RWPE1 (cell line): Measurements from ENCODE around the gene FHOD3.
A peak's percentile ranks its signal among the peaks of the same experiment; 100 is the strongest.

Source experiments
- CTCF ChIA-PET: fragments of 350-600 bp; sonication (Branson Sonifier 250); formaldehyde crosslinking; extraction: SDS; loops from one replicate; lab custom pipeline; 2021; lab: Yijun Ruan, JAX
- POLR2A ChIA-PET: fragments of 400-600 bp; formaldehyde crosslinking; extraction: SDS; loops from one replicate; lab custom pipeline; 2020; ENCODE audit warnings: antibody characterized with exemption; ENCODE audit not compliant: low non-redundant PET; lab: Yijun Ruan, JAX
- DNase-seq: peaks from one replicate; pipeline ENCODE4 v3.0.0; 2012; ENCODE audit warnings: low spot score
- H3K27ac ChIP-seq: fragments of 450-650 bp; 2 replicates; pipeline ENCODE4 v1.5.1; 2017
- TF ChIP-seq, protein P1 (sequence below): fragments of 450-650 bp; conservative IDR thresholded peaks from 2 replicates; pipeline ENCODE4 v1.5.1; 2017; ENCODE audit warnings: low read depth, mild to moderate bottlenecking

FHOD3 gene

DNA sequence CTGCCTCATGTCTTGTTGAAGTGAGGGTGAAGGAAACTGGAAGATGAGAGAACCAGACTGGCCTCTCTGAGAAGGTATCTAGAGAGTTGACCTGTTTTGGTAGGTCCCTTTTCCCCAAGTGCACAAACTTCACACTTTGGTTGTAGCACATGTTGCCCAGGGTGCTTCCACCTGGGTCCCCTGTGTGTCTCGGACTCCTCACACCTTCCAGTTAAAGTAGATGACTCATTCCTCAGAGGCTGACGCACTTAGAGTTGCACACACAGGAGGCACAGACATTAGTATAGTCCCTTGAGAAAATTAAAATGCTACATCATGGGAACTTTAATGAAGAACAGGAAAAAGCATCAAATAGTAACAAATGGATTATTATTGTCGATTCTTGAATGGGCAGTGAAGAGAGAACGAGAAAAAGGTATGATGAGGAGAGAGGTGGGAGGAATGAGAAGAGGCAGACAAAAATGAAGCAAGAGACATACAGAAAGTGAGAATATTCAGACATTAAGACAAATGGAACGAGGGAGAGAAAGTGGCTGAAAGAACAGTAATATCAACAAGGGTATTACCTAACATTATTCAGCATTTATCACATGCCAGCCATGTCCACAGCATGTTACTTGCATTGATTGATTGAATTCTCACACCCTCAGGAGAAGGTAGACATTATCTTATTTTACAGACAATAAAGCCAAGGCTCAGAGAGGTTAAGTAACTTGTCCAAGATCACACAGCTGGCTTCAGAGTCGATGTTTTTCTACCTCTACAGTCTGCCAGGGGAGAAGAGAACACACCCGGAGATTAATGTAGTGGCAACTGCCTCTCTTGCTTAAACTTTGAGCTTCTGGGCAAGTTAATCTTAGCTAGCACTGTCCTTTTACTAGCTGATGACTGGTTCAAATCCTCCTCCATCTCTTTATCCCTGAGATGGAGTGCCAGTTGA, 68.6 kb downstream of the FHOD3 start:
- ChIA-PET POLR2A (no interaction called here), CTCF (no interaction called here)
- no peak overlapping the region for H3K27ac ChIP-seq
- DNase-seq, result no peak
- TF ChIP-seq, protein P1, sequence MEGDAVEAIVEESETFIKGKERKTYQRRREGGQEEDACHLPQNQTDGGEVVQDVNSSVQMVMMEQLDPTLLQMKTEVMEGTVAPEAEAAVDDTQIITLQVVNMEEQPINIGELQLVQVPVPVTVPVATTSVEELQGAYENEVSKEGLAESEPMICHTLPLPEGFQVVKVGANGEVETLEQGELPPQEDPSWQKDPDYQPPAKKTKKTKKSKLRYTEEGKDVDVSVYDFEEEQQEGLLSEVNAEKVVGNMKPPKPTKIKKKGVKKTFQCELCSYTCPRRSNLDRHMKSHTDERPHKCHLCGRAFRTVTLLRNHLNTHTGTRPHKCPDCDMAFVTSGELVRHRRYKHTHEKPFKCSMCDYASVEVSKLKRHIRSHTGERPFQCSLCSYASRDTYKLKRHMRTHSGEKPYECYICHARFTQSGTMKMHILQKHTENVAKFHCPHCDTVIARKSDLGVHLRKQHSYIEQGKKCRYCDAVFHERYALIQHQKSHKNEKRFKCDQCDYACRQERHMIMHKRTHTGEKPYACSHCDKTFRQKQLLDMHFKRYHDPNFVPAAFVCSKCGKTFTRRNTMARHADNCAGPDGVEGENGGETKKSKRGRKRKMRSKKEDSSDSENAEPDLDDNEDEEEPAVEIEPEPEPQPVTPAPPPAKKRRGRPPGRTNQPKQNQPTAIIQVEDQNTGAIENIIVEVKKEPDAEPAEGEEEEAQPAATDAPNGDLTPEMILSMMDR, result no peak

DNA sequence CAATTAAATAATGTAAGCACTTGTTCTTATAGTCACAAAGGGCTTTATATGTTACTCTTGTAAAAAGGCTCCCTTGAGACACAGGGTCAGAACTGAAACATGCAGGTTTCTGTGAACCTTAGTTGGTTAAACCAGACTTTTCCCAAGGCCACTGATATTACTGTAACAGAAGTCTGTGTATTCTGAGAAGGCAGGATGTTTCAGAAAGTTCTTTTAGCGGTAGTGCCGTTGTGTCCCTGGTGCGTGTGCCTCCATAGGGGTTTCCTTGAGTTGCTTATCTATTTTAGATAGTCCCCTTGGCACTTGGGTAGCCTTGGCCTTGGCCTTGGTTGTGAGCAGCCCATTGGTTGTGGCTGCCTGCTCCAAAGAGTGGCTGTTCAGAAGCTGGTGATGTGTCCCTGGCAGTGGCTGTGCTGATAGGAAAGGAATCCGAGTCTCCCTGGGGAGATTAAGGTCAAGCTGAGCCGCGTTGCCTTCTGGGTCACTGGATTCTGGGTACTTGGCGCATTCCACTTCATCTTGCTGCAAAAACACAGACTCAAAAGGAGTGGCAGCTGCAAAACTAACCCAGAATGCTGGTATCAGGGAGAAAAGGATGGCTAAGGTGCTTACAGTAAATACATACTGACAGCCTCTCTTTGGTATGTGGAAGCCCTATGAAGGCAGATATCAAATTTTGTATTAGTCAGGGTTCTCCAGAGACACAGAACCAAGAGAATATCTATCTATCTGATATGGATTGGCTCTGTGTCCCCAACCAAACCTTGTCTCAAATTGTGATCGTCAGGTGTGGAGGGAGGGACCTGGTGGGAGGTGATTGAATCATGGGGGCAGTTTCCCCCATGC, 69.7 kb downstream of the FHOD3 start:
- no peak for DNase-seq
- ChIA-PET CTCF (no interaction called here), POLR2A (no interaction called here)
- H3K27ac ChIP-seq, result no peak overlapping the region
- TF ChIP-seq, protein P1, result no peak

DNA sequence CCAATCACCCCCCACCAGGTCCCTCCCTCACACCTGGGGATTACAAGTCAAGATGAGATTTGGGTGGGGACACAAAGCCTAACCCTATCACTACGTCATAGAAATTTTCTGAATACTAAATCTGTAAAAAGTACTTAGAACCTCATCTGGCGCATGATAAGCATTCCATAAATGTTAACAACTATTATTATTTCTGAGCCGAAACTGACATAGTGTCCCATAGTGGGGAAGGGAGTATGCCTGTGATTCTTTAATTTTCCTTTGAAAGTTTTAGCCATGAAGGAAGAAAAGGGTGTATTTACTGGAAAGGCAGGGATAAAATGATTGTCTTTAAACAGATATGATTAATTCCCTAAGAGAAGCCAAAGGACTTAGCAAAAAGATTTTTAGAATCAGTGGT, 71.4 kb downstream of the FHOD3 start:
- TF ChIP-seq, protein P1, result no peak
- CTCF ChIA-PET, result interaction anchor here (0.6 kb wide), 1 partner anchor 544 kb away, joined by 4 read pairs; no protein-coding TSS in a partner anchor
- POLR2A ChIA-PET, result no interaction called here

GRCh38 chr18:36372903-36373311, 75.4 kb downstream of the FHOD3 start:
- DNase-seq, result peak; percentile 11
- TF ChIP-seq, protein P1, result no peak
- CTCF ChIA-PET, result no interaction called here
- POLR2A ChIA-PET, result no interaction called here
- no peak overlapping the region for H3K27ac ChIP-seq

More for the DNA sequence above, 71.4 kb downstream of the FHOD3 start:
- DNase-seq, result no peak
- H3K27ac ChIP-seq, result no peak overlapping the region

DNA sequence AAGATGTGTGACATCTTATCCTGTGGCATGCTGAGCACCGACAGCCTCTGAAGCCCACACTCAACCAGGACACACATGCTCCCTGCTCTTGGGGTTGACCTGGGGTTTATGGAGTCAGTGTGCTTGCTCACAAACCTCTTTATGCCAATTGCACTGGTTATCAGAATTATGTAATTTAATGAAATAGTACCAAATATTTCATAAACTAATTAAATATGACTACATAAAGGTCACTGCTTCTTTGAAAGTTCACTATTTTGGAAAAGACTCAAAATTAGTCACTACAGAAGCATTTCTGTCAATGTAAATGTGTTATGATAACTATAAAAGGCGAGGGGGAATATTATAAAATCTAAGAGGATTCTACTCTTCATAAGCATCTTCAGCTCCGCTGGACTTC, 76.7 kb downstream of the FHOD3 start:
- ChIA-PET CTCF (no interaction called here), POLR2A (no interaction called here)
- TF ChIP-seq, protein P1, result no peak
- no peak for DNase-seq
- no peak overlapping the region for H3K27ac ChIP-seq

- TF ChIP-seq, protein P1, result no peak
- ChIA-PET POLR2A (no interaction called here), CTCF (no interaction called here)
- no peak overlapping the region for H3K27ac ChIP-seq
- no peak for DNase-seq
Measured at GRCh38 chr18:36375118-36375517, 77.6 kb downstream of the FHOD3 start.
